NCI-H526 (cell line): ENCODE results near the gene MEGF11.

Source experiments
- DNase-seq, 2 experiments: peaks; one replicate each; lab custom pipeline; 2025; lab: John Stamatoyannopoulos, UW

MEGF11 gene

DNA sequence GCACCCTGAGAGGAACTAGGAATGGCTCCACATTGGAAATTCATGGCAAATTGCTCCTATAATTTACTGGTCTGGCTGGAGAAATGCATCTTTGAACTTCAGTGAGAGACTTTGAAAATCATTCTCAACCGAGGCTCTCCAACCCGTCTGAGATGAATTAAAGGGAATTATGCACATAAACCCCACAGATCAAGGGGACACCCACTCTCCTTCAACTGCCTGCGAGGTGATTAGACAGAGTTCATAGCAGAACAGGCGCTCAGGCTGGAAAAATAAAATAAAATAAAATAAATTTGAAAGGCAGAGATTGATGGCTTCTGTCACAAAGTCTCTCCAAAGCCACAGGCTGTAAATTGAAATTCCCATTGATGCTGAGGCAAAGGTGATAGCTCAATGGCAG lies 37.7 kb downstream of the MEGF11 start:
- DNase-seq: no peak

DNA sequence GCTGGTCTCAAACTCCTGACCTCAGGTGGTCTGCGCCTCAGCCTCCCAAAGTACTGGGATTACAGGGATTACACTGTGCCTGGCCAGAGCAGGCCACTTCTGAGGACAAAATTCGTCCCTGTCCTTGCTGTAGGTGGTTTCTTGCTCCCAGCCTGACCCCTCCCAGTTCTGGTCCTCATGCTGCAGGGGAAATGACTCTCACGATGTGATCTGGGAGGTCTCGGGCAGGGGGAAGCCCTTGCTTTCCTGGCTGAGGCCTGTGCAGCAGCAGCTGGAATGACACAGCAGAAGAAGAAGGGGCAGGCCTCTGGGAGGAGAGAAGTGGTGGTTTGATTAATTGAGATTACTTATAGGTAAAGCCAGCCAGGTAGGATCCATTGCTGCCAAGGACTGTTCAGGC lies 39.3 kb downstream of the MEGF11 start:
- no peak for DNase-seq

DNA sequence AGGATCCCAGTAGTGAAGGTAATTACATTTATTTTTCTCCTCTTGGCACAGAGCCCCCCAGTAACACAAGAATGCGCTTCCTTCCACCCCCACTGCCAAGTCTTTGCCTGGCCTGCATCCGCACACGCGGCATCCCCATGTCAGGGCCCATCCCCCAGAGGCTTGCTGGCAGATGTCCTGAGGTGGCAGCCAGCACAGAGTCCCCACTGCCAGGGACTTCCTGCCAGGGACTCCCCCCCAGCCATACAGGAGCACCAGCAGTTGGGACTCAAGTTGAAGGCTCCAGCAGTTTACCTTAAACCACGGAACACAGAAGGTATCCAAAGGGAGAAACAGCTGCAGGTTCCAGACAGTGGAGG lies 41.0 kb downstream of the MEGF11 start:
- no peak for DNase-seq

DNA sequence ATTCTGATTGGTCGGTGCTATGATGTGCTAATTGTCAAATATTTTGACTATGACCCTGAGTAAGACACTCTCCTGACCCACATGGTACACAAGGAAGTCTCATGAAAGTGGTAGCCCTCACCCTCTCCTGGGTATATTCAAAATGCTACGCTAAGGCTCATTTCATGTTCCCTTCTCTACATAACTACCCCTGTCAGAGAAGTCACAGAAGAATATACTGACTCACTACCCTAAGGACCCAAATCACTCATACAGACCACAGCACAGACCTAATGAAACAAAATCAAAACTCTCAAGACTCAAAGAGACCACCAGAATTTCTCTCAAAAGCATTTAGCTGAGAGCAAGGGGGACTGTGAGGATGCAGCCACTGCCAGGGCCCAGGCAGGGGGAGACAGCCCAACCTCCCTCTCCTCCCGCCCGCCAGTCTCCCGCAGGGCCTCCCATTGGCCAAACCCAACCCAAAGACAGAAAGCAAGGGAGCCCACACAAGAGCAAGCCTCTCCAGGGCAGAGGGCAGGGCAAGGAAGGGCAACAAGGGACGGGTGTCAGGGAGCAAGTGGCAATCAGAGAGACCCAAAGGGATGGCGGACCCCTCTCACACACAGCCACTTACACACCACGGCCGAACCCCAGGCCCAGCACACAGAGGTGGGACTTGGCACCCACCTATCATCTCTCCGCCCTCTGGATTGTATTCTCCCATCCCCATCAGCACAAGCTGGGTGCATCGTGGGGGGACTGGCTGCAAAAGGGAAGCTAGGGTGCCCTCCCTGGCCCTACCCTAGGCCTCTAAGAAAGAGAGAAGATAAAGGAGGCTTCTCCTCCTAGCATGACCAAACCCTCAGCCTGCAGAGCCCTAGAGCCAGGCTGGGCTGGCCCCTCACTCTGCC lies 41.6 kb downstream of the MEGF11 start:
- DNase-seq: no peak

DNA sequence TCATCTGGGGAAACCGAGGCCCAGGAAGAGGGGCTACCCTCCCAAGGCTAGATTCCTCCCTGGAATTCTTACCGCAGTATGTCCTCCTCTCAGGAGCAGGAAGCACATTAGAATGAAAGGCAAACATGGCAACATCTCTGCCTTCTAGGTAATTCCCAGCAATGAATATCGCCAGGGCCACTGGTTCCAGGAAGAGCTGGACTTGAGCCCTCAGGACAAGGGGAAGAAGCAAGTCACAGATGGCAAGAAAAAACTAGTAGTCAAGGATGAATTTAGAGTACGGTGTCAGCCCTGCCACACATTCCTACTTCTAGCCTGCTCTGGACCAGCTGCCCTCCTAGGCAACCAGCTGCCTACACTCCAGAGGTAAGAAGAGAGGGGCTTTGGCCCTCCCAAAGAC lies 42.9 kb downstream of the MEGF11 start:
- DNase-seq: no peak

DNA sequence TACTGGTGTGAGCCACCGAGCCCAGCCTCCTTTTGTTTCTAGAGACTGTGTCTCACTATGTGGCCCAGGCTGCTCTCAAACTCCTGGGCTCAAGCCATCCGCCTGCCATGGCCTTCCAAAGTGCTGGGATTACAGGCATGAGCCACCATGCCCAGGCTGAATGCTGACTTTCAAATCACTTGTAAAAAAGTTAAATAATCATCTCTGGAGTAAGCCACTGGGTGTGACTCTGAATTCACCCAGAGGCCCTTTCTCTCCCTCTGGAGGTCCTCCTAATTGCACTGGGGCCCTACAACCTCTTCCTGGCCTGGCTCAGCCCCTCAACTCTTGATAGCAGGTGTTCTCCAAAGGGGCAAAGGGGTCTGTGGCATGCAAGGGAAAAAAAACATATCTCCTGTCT lies 54.8 kb downstream of the MEGF11 start:
- DNase-seq: no peak

DNA sequence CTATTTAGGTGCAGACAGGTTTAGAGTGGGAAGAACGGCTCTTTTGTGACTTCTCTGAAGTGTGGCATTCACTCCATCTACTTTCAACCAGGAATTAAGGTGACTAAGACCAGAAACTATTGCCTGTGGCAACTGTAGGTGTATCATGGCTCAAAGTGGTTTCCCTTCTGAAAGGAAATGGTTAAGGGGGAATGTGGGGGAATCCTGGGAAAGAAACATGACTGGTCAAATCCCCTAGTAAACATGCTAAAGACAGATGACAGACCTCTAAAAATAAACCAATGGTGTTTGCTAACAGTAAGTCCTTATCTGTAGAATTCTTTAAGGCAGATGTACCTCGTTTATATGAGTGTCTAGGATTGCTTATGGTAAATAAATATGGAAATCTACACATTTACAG lies 56.9 kb downstream of the MEGF11 start:
- DNase-seq: no peak

DNA sequence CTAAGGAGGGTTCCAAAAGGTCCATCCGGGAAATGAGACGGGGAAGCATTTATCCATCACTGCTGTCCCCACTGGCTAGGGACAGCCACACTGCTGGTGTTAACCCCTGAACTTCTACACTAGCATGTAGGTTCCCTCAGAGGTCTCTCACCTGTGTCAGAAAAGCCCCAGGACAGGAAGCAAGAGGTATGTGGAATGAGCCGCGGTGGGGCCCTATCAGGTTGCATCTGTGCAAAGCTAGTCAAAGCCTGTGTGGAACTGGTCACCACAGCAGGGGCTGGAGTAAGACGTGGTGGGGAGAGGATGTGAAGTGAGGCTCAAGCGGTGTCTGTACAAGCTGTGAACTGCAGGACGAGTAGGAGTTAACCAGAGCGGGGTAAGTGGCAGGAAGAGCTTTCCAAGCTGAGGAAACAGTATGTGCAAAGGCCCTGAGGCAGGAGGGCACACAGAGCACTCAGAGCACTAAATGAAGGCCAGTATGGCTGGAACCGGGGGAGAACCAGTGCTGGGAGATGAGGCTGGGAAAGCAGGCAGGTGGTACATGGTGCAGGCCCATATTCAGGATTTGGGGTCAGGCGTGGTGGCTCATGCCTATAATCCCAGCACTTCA lies 57.8 kb downstream of the MEGF11 start:
- no peak for DNase-seq

DNA sequence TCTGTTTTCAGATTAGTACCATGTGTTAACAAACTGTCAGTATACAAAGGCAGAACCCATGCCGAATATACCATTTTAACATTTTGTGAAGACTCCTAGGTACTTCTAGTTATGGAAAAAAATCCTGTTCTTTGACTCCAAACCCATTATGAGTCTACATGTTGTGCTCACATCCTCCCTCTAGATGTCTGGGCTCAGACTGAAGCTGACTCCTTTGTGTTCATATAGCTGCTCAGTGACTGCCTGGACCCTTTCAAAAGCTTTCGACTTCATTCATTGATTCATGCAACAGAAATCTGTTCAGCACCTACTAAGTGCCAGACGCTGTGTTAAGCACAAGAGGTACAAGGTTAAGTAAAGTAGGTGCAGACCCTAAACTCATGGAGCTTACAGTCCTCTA lies 60.5 kb downstream of the MEGF11 start:
- no peak for DNase-seq

DNA sequence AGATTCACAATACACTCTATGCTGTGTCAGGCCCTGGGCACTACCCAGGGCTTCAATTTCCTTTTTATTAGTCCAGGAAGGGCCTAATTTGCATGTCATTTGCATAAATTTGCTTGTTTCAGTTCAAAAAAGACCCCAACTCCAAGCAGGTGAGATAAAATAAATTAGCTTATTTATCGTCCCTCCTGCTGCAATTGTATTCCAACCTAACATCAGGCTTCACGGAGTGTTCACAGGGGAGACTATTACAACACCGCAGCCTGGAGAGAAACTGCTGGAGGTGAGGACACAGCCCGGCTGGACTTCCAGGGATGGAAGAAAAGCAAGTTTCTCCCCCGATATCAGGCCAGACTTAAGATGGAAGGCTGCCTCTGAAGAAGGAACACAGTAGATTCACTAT lies 62.8 kb downstream of the MEGF11 start:
- peak; percentile 98 for DNase-seq

DNA sequence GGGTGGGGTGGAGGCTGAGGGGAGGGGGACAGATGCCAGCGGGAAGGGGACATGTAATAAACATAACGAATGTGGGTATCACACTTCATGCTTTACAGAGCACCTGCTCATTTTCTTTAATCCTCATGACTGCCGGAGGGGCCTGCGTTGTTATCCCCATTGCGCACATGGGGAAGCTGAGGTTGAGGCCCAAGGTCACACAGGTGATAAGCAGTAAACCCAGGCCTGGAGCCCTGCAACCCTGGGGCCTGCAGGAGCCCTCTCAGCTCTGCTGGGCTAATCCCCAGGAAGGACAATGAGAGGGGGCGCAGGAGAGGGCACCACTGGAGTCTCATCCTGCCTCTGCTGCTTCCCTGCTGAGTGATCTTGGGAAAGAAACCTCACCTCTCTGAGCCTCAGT lies 64.3 kb downstream of the MEGF11 start:
- DNase-seq: peak in 1 of 2 experiments; percentile 18

DNA sequence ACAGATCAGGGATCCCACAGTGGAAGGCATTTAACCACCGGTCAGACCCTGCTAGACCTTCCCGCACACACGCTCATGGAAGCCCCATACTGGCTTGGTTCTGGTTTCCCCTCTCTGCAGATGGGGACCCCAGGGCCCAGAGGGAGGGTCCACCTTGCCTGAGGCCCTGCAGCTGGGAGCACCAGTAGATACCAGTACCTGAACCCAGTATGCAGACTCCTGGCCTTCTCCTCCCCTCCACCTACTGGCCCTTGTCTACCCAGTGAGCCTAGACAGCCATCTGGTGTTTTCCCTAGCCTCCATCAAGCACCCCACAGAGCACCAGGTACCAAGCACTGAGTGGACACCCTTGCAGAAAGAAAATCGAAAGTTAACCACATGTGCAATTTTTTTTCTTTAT lies 65.1 kb downstream of the MEGF11 start:
- DNase-seq: peak in 1 of 2 experiments; percentile 56

DNA sequence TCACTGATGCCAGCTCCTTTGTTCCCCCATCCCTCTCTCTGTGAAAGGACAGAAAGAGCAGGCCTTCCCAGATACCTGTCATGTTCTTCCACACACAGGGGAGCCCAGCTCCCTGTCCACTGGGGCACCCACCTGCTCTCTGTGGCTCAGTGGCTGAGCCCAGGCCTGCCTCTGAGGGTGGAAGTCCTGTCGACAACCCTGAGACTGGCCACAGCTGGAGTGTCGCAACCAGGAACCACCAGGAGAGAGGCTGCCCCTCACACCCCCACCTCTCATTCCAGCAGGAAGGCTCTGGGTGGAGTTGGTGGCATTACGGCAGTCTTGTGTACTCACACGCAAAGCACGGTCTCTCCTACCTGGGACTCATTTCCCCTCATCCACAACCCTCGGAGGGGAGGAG lies 66.3 kb downstream of the MEGF11 start:
- DNase-seq: no peak

DNA sequence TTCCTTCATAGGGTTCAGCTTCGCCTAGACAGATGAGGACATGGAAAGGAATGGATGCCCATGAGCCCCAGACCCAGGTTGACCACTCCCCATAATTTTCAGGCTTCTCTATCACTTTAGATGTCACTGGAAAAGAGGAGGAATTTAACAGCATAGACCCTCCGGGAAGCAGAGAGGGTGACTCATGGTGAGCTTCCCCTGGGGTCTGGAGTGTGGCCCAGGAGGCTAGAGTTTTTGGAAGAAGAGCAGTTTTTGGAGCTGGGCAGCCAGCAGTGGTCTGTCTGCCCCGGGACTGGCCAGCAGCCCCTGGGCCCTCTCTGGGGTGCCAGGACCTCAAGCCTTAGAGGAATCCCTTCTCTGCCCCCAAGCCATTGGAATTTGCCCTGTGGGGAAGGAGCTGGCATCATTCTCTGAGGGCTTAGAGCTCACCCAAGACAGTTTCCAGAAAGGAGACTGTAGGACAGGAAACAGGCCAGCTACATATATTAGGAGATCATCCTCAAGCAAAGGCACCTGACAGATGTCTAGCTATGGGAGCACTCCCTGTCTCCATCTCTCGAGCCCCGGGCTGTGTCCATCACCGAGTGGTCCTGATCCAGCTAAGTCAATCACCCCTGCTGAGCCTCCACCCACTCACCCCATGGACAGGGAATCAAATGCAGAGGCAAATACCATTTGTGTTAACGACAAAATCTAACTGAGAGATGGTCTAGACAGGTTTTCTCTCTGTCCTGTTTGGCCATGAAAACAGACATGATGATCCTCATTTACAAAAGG lies 67.3 kb downstream of the MEGF11 start:
- no peak for DNase-seq

DNA sequence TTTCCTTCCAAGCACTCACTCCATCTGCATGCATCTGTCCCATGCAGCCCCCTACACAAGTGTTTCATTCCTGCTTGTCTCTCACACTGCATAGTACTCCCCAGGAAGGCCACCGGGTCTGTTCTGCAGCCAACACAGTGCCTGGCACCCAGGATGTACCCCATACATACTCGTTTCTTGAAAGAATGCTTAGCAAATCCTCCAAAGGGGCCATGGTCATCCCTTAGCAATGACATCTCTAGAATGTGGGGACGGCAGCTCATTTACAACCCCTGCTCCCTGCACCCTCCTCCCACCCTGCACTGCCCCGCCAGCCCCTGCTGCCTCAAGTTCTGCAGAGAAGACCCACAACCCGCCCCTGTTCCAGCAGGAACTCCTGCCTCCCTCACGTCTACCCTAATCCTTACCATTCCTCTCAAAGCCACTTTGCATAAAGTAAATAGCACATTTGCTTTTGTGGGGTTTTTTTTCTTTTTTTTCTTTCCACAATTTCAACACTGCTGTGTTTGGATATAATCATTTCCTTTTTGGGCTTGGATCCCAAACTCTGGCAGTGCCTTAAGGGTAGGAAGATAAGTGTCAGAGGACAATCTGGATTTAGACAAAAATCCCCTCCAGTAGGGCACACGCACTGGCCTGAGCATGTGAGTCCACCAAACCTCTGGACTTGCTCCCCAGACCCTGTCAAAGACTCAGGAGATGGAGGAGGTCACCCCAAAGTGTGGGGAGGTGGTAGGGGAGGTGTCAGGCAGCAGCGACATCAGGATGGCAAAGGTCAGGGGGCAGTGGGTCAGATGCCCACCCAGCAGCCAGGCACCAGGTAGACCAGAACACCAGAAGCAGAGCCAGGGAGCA lies 68.4 kb downstream of the MEGF11 start:
- peak in 1 of 2 experiments; percentile 24 for DNase-seq

DNA sequence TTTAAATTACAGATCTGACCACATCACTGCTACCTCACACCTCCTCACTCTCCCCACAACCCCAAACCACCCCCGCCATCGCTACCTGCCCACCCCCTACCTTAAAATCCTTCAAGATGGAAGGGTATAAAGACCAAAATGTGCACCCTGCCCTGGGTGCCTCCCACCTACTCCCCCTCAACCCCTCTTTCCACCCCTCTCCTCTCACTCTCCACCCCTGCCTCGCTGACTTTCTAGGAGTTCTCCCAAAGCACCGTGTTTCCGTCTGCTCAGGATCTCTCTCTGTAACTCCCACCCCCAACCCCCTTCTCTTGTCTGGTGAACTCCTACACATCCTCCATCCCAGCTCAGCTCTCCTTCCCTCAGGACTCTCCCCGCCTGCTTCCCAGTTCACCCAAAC lies 69.1 kb downstream of the MEGF11 start:
- no peak for DNase-seq

DNA sequence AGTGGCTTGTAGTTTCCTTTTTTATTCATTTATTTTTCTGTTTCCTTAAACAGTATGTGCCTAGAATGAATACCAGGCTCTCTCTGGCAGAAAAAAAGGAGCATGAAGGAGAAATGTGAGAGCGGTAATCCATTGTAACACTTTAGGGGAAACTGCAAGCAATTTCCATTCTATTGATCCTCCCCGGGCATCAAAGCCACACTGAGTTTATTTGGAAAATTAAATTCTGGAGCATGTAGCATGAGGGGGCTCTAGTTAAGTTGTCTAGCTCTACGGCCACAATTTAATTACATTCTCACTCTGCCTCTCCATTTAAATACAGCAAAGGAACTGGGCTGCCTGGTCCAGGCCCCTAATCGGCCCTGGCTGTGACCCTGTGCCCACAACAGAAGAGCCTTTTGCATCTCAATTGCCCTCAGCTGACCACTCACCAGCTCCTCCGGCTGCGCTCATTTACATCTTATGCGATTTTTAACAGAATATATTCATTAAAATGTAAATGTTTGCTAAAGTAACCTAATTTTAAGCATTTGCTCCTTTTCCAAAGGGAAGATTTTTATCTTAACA lies 72.9 kb downstream of the MEGF11 start:
- no peak for DNase-seq

DNA sequence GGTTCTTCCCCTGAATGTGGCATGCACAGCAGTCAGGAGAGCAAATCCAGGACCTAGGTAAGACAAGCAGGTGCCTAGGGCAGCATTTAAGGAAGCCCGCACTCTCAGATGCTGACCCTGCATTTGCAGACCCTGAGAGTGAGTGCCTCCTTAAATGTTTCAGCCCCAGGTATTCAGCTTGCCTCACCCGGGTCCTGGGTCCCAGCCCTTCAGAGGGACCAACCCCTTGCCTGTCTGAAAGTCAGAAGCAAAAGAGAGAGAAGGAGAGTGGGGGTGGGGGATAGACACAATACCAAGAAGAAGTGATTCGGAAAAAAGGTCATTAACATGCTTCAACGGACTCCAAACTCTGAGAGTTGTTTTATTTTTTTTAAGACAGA lies 75.0 kb downstream of the MEGF11 start:
- DNase-seq: no peak

DNA sequence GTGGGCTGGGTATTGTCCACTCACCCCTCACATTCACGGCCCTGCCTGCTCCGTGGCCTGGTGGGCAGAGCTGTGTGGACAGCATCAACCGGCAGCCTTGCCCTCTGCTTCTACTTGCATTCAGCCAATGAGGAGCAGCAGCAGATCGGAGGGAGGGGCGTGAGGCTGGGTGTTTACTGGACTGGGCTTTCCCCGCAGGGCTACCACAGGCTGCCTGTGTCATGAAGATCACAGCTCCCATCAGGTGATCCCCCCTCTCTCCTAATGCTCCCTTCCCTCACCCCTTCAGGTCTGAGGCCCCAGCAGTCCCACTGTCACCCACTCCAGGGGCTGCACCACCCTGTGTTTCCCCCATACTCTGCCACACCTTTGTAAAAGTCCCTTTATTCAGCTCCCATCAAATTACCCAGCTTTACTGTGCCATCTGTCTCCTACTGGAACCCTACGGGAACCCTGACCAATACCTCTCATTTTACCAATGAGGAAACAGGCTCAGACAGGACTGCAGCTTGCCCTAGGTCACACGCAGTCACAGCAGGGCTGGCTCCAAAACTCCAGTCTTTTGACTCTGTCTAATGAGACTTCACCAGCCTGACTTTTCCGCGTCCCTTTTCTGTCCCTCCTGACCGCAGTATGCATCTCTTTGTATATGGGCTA lies 81.1 kb downstream of the MEGF11 start:
- no peak for DNase-seq

DNA sequence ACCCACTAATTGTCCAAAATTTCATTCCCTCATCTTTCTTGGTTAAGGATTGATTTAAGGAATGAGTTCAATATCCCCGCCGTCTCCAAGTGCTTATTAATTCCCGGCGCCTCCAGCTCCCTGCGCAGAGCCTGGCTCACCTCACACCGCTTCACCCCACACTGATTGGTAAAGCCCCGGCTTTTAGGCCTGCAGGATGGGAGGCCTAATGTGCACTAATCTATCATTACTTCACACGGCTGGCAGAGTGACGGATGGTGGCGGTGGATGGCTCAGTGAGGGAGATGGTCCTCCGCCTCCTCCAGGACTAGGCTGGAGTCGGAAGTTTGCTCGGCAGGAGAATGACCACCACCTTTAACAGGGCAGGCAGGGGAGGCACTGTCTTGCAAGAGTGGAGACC lies 81.7 kb downstream of the MEGF11 start:
- DNase-seq: no peak

DNA sequence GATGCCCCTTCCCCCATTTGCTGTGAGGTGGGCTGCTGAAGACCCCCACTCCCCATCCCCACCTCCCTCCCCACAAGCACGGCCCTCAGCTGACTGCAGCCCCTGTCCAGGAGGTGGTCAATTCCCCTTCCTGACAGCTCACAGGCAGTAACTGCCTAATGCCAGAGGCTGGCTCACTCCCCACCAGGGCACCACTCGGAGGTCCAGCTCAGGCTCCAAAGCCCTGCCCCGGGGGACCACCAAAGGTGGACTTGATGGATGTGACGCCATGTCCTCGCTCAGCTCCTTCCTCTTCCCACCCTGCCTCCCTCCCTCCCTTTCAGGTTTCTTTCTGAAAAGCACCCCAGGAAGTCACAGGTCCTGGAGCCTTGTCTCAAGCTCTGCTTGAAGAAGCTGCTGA lies 82.8 kb downstream of the MEGF11 start:
- DNase-seq: no peak
